H9 (cell line): Measurements from ENCODE around the gene F9. TPM values are rescaled to one million over a fixed set of nuclear protein-coding genes. Genes with fewer than 3 reads are reported as not detected.

Source experiments
- DNase-seq: peaks from one replicate; pipeline ENCODE4 v3.0.0-alpha.2; 2017
- H2AFZ ChIP-seq: one replicate; pipeline ENCODE4 v1.6.1; 2013; ENCODE audit warnings: mild to moderate bottlenecking, low read length, control low read depth, moderate library complexity
- H2AK5ac ChIP-seq: 2 replicates; pipeline ENCODE4 v1.6.1; 2013; ENCODE audit warnings: low read length, control low read depth, mixed read lengths; ENCODE audit not compliant: insufficient read length
- H2BK120ac ChIP-seq: one replicate; pipeline ENCODE4 v1.6.1; 2013; ENCODE audit warnings: low read depth, mild to moderate bottlenecking, low read length, control low read depth, inconsistent platforms; ENCODE audit not compliant: poor library complexity, severe bottlenecking
- H2BK12ac ChIP-seq: 2 replicates; pipeline ENCODE4 v1.6.1; 2013; ENCODE audit warnings: low read length, control low read depth, mixed read lengths, low read depth; ENCODE audit not compliant: insufficient read length
- H2BK15ac ChIP-seq: 2 replicates; pipeline ENCODE4 v1.6.1; 2013; ENCODE audit warnings: low read depth, low read length, control low read depth
- H2BK20ac ChIP-seq: one replicate; pipeline ENCODE4 v1.6.1; 2013; ENCODE audit warnings: low read depth, mild to moderate bottlenecking, low read length, control low read depth, inconsistent platforms; ENCODE audit not compliant: poor library complexity, severe bottlenecking
- H2BK5ac ChIP-seq: 2 replicates; pipeline ENCODE4 v1.6.1; 2013; ENCODE audit warnings: low read length, control low read depth, mixed read lengths; ENCODE audit not compliant: insufficient read length
- H3K14ac ChIP-seq: 2 replicates; pipeline ENCODE4 v1.6.1; 2013; ENCODE audit warnings: low read length, control low read depth; ENCODE audit not compliant: insufficient read depth
- H3K18ac ChIP-seq: 2 replicates; pipeline ENCODE4 v1.6.1; 2013; ENCODE audit warnings: low read depth, mild to moderate bottlenecking, mixed read lengths, low read length, control low read depth; ENCODE audit not compliant: insufficient read length
- H3K23ac ChIP-seq: 2 replicates; pipeline ENCODE4 v1.6.1; 2013; ENCODE audit warnings: low read length, control low read depth, mixed read lengths, low read depth; ENCODE audit not compliant: insufficient read length
- H3K23me2 ChIP-seq: 2 replicates; pipeline ENCODE4 v1.6.1; 2013; ENCODE audit warnings: low read depth, mild to moderate bottlenecking, mixed read lengths, low read length, control low read depth; ENCODE audit not compliant: insufficient read length, poor library complexity, severe bottlenecking
- H3K27ac ChIP-seq: 2 replicates; pipeline ENCODE4 v1.5.1; 2013; ENCODE audit warnings: low read length, control low read depth, mixed read lengths, low read depth; ENCODE audit not compliant: insufficient read length
- H3K27me3 ChIP-seq: 2 replicates; pipeline ENCODE4 v1.6.1; 2013; ENCODE audit warnings: low read length, control low read depth, inconsistent platforms; ENCODE audit not compliant: insufficient read depth
- H3K4ac ChIP-seq: 2 replicates; pipeline ENCODE4 v1.6.1; 2013; ENCODE audit warnings: low read depth, mild to moderate bottlenecking, control low read depth, inconsistent platforms, low read length, moderate library complexity
- H3K4me1 ChIP-seq: 2 replicates; pipeline ENCODE4 v1.6.1; 2013; ENCODE audit warnings: low read length, control low read depth, inconsistent platforms; ENCODE audit not compliant: insufficient read depth
- H3K4me2 ChIP-seq: 2 replicates; pipeline ENCODE4 v1.6.1; 2013; ENCODE audit warnings: low read length, control low read depth, mixed read lengths; ENCODE audit not compliant: insufficient read length, insufficient read depth
- H3K56ac ChIP-seq: 2 replicates; pipeline ENCODE4 v1.6.1; 2013; ENCODE audit warnings: low read depth, mild to moderate bottlenecking, mixed read lengths, low read length, control low read depth; ENCODE audit not compliant: insufficient read length
- H3K79me1 ChIP-seq: 2 replicates; pipeline ENCODE4 v1.6.1; 2013; ENCODE audit warnings: low read depth, mild to moderate bottlenecking, moderate library complexity, low read length, control low read depth, inconsistent platforms; ENCODE audit not compliant: insufficient read depth, poor library complexity, severe bottlenecking
- H3K79me2 ChIP-seq: 2 replicates; pipeline ENCODE4 v1.6.1; 2013; ENCODE audit warnings: low read length, control low read depth, inconsistent platforms; ENCODE audit not compliant: insufficient read depth
- H3K9ac ChIP-seq: 2 replicates; pipeline ENCODE4 v1.6.1; 2013; ENCODE audit warnings: low read length, control low read depth, mixed read lengths; ENCODE audit not compliant: insufficient read length; ENCODE audit errors: extremely low read depth
- H3K9me3 ChIP-seq: one replicate; pipeline ENCODE4 v1.6.1; 2013; ENCODE audit warnings: low read depth, low read length, inconsistent platforms; ENCODE audit not compliant: control insufficient read depth
- H3T11ph ChIP-seq: one replicate; pipeline ENCODE4 v1.6.1; 2013; ENCODE audit warnings: mild to moderate bottlenecking, low read length, control low read depth, inconsistent platforms
- H4K20me1 ChIP-seq: one replicate; pipeline ENCODE4 v1.6.1; 2013; ENCODE audit not compliant: control insufficient read depth, insufficient read length, insufficient read depth
- H4K5ac ChIP-seq: 2 replicates; pipeline ENCODE4 v1.6.1; 2013; ENCODE audit warnings: low read depth, mild to moderate bottlenecking, mixed read lengths, low read length, control low read depth; ENCODE audit not compliant: insufficient read length
- H4K8ac ChIP-seq: replicated peaks from 2 replicates; pipeline ENCODE4 v1.6.1; 2013; ENCODE audit warnings: low read length, control low read depth, mixed read lengths, low read depth; ENCODE audit not compliant: insufficient read length
- H4K91ac ChIP-seq: 2 replicates; pipeline ENCODE4 v1.6.1; 2013; ENCODE audit warnings: low read depth, mild to moderate bottlenecking, moderate library complexity, mixed read lengths, low read length, control low read depth; ENCODE audit not compliant: insufficient read length
- H3K27ac Mint-ChIP-seq, 3 experiments: 2 replicates in 2 of 3; 3 replicates in 1 of 3; pipeline ENCODE4 v1.8.0; 2020 to 2021; ENCODE audit warnings: mixed read lengths in 3 of 3, mild to moderate bottlenecking in 1 of 3, moderate library complexity in 1 of 3
- H3K27me3 Mint-ChIP-seq: 2 replicates; pipeline ENCODE4 v1.8.0; 2021; ENCODE audit warnings: low read depth, mild to moderate bottlenecking, moderate library complexity, mixed read lengths
- H3K36me3 Mint-ChIP-seq, 3 experiments: 2 replicates in 2 of 3; 3 replicates in 1 of 3; pipeline ENCODE4 v1.8.0; 2020 to 2021; ENCODE audit warnings: low read depth in 3 of 3, mixed read lengths in 3 of 3; ENCODE audit not compliant: insufficient read depth in 1 of 3
- H3K4me1 Mint-ChIP-seq, 2 experiments: 2 replicates each; pipeline ENCODE4 v1.8.0; 2020; ENCODE audit warnings: mixed read lengths in 2 of 2
- H3K4me3 Mint-ChIP-seq, 2 experiments: 2 replicates in 1 of 2; 3 replicates in 1 of 2; pipeline ENCODE4 v1.8.0; 2020 to 2021; ENCODE audit warnings: mild to moderate bottlenecking in 2 of 2, mixed read lengths in 2 of 2, moderate library complexity in 1 of 2
- H3K9me3 Mint-ChIP-seq, 2 experiments: 2 replicates in 1 of 2; 3 replicates in 1 of 2; pipeline ENCODE4 v1.8.0; 2020; ENCODE audit warnings: mild to moderate bottlenecking in 2 of 2, mixed read lengths in 2 of 2, moderate library complexity in 1 of 2
- total RNA-seq: library from RNA; stranded (reverse); gene quantifications from 2 replicates; pipeline ENCODE4 v1.2.1, GENCODE V29; 2021
- TF ChIP-seq, protein P1 (sequence below): fragments of 200-600 bp; sonication (generic); conservative IDR thresholded peaks from 3 replicates; pipeline ENCODE4 v1.8.0; 2021; ENCODE audit warnings: antibody characterized with exemption, mild to moderate bottlenecking

Gene F9
- total RNA-seq, 1 experiment from 2014 or later = not detected

- Histone ChIP-seq H2AFZ (no peak overlapping the region), H3K9me3 (no peaks in the 10 kb centered on the region), H3K4me2 (no peak overlapping the region), H3K56ac (no peak overlapping the region), H4K91ac (no peak overlapping the region), H4K5ac (no peak overlapping the region), H2AK5ac (no peak overlapping the region), H4K20me1 (no peaks in the 10 kb centered on the region), H3K4me1 (no peaks in the 10 kb centered on the region), H2BK15ac (no peak overlapping the region), H3K27ac (no peak overlapping the region), H2BK20ac (no peak overlapping the region), H3K4ac (no peak overlapping the region), H2BK120ac (no peak overlapping the region), H3K23ac (no peak overlapping the region), H3T11ph (no peak overlapping the region), H3K14ac (no peak overlapping the region), H2BK12ac (no peak overlapping the region), H3K18ac (no peak overlapping the region), H3K27me3 (no peaks in the 10 kb centered on the region; the same call in 1 of the 2 replicates), H4K8ac (no peak overlapping the region), H3K79me2 (no peaks in the 10 kb centered on the region), H3K23me2 (no peaks in the 10 kb centered on the region), H2BK5ac (no peak overlapping the region), H3K9ac (no peak overlapping the region), H3K79me1 (no peaks in the 10 kb centered on the region)
- H3K9me3 Mint-ChIP-seq = peaks cover 0 to 50% of the 10 kb centered on the region in 2 experiments; a peak in 2 of 5 replicates
- TF ChIP-seq, protein P1, sequence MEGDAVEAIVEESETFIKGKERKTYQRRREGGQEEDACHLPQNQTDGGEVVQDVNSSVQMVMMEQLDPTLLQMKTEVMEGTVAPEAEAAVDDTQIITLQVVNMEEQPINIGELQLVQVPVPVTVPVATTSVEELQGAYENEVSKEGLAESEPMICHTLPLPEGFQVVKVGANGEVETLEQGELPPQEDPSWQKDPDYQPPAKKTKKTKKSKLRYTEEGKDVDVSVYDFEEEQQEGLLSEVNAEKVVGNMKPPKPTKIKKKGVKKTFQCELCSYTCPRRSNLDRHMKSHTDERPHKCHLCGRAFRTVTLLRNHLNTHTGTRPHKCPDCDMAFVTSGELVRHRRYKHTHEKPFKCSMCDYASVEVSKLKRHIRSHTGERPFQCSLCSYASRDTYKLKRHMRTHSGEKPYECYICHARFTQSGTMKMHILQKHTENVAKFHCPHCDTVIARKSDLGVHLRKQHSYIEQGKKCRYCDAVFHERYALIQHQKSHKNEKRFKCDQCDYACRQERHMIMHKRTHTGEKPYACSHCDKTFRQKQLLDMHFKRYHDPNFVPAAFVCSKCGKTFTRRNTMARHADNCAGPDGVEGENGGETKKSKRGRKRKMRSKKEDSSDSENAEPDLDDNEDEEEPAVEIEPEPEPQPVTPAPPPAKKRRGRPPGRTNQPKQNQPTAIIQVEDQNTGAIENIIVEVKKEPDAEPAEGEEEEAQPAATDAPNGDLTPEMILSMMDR = no peak
- no peaks in the 10 kb centered on the region for H3K27me3 Mint-ChIP-seq
- no peak overlapping the region for H3K4me3 Mint-ChIP-seq
- H3K4me1 Mint-ChIP-seq = 0 out of 4 replicates have a peak, but pooled peaks cover 0 to 2% of the 10 kb centered on the region in 2 experiments
- no peak for DNase-seq
- no peaks in the 10 kb centered on the region for H3K36me3 Mint-ChIP-seq
- H3K27ac Mint-ChIP-seq = no peak overlapping the region
Measured at GRCh38 chrX:139506333-139506732, 24.2 kb upstream of the F9 start.
